ENCODE measurements around the gene OSBPL3.

- TF ChIP-seq, protein P1, sequence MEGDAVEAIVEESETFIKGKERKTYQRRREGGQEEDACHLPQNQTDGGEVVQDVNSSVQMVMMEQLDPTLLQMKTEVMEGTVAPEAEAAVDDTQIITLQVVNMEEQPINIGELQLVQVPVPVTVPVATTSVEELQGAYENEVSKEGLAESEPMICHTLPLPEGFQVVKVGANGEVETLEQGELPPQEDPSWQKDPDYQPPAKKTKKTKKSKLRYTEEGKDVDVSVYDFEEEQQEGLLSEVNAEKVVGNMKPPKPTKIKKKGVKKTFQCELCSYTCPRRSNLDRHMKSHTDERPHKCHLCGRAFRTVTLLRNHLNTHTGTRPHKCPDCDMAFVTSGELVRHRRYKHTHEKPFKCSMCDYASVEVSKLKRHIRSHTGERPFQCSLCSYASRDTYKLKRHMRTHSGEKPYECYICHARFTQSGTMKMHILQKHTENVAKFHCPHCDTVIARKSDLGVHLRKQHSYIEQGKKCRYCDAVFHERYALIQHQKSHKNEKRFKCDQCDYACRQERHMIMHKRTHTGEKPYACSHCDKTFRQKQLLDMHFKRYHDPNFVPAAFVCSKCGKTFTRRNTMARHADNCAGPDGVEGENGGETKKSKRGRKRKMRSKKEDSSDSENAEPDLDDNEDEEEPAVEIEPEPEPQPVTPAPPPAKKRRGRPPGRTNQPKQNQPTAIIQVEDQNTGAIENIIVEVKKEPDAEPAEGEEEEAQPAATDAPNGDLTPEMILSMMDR (IDR thresholded peaks at IDR 0.05; ENCODE audit: poor library complexity, severe bottlenecking), result no peak
- TF ChIP-seq POLR2AphosphoS5 (IDR thresholded peaks at IDR 0.05) (no peak), EZH2 (IDR thresholded peaks at IDR 0.05; ENCODE audit: borderline replicate concordance, insufficient read depth, low read length, poor library complexity, severe bottlenecking) (no peak), EP300 (conservative IDR thresholded peaks at IDR 0.05; ENCODE audit: poor library complexity, severe bottlenecking) (no peak), RAD21 (conservative IDR thresholded peaks at IDR 0.05) (no peak), SMC3 (conservative IDR thresholded peaks at IDR 0.05; ENCODE audit: poor library complexity) (no peak), TAF1 (IDR thresholded peaks at IDR 0.05; ENCODE audit: low read depth) (no peak)
- TF ChIP-seq, protein P2, sequence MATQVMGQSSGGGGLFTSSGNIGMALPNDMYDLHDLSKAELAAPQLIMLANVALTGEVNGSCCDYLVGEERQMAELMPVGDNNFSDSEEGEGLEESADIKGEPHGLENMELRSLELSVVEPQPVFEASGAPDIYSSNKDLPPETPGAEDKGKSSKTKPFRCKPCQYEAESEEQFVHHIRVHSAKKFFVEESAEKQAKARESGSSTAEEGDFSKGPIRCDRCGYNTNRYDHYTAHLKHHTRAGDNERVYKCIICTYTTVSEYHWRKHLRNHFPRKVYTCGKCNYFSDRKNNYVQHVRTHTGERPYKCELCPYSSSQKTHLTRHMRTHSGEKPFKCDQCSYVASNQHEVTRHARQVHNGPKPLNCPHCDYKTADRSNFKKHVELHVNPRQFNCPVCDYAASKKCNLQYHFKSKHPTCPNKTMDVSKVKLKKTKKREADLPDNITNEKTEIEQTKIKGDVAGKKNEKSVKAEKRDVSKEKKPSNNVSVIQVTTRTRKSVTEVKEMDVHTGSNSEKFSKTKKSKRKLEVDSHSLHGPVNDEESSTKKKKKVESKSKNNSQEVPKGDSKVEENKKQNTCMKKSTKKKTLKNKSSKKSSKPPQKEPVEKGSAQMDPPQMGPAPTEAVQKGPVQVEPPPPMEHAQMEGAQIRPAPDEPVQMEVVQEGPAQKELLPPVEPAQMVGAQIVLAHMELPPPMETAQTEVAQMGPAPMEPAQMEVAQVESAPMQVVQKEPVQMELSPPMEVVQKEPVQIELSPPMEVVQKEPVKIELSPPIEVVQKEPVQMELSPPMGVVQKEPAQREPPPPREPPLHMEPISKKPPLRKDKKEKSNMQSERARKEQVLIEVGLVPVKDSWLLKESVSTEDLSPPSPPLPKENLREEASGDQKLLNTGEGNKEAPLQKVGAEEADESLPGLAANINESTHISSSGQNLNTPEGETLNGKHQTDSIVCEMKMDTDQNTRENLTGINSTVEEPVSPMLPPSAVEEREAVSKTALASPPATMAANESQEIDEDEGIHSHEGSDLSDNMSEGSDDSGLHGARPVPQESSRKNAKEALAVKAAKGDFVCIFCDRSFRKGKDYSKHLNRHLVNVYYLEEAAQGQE (IDR thresholded peaks at IDR 0.05; ENCODE audit: borderline replicate concordance), result no peak
Measured at GRCh38 chr7:24910551-24911212, 69.3 kb downstream of the OSBPL3 start.

All from neural cell (in vitro differentiated cells).